ENCODE data around the gene IL1RAP.

The IL1RAP gene

DNA sequence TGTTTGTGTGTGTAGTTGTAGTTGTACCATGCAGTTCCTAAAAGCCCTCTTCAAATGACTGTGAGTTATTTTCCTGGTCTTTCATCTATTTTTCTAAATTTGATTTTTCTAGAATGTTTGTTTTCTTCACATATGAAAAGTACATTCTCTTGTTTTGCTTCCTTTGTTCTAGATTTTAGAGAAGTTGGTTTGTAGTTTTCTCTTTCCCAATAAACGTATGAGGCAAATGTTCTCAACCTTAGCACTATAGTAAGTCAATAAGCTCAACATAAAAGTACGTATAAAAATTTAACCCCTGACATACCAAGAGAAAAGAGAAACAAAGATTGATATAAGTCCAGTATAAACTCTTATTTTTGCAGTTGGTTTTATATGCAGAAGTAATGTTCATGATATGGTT is 74.7 kb downstream of the IL1RAP start:
- H3K4me3 ChIP-seq (ENCODE audit: low read depth, low read length), result no peak overlapping the region
- TF ChIP-seq, protein P1, sequence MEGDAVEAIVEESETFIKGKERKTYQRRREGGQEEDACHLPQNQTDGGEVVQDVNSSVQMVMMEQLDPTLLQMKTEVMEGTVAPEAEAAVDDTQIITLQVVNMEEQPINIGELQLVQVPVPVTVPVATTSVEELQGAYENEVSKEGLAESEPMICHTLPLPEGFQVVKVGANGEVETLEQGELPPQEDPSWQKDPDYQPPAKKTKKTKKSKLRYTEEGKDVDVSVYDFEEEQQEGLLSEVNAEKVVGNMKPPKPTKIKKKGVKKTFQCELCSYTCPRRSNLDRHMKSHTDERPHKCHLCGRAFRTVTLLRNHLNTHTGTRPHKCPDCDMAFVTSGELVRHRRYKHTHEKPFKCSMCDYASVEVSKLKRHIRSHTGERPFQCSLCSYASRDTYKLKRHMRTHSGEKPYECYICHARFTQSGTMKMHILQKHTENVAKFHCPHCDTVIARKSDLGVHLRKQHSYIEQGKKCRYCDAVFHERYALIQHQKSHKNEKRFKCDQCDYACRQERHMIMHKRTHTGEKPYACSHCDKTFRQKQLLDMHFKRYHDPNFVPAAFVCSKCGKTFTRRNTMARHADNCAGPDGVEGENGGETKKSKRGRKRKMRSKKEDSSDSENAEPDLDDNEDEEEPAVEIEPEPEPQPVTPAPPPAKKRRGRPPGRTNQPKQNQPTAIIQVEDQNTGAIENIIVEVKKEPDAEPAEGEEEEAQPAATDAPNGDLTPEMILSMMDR (IDR thresholded peaks at IDR 0.05; ENCODE audit: low read depth, low read length), result no peak

DNA sequence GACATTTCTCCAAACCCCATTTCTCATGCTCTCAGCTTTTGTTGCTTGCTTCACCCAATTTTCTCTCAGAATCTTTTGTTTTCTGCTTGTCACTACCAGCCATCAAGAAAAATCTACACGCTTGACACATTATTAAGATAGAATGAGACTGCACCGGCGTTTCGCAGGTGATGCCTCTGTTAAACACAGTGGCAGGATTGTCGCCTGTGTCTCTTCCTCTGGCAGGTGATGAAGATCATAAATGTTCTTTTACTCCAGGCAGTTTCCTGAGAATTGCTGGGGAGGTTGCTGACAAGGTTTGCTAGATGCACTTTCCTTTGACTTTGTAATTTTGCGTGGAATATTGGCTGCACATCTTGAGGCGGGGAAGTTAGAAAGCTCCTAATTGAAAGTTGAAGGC is 75.4 kb downstream of the IL1RAP start:
- H3K4me3 ChIP-seq (ENCODE audit: low read depth, low read length), result no peak overlapping the region
- TF ChIP-seq, protein P1 (IDR thresholded peaks at IDR 0.05; ENCODE audit: low read depth, low read length), result no peak

DNA sequence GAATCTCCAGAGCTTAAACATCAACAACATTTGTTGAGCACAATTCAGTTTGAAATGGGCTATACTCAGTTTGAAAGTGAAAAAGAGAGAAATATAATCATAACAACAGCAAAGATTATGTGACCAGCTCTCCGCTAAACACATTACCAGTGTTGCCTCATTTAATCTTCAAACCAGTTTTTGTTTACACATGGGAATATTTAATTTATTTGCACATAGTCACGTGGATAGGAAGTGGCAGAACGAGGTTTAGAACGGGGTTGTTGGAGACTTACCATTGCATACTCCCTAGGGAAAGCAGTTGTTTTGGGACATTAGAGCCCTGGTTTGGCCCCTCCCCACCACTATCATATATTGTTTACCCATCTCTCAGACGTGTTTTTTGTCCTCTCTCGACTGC is 77.2 kb downstream of the IL1RAP start:
- H3K4me3 ChIP-seq (ENCODE audit: low read depth, low read length), result no peak overlapping the region
- TF ChIP-seq, protein P1 (IDR thresholded peaks at IDR 0.05; ENCODE audit: low read depth, low read length), result no peak

DNA sequence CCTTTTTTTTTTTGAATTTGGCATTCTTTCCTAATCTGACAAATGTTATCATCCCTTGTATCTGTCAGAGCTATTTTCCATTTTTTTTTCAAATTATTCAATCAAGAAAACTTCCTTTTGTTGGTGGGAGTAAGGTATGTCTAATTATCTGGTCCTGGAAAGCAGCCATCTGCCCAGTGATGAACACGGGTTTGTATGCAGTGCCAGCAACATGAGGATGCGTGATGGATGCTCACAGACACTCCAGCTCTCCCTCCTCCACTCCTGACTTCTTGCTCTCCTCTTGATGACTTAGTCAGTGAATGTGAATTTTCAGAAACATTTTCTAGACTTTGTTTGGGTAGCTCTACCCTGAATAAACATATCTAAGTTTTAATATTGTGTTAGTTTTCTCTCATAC is 79.2 kb downstream of the IL1RAP start:
- no peak overlapping the region for H3K4me3 ChIP-seq (ENCODE audit: low read depth, low read length)
- TF ChIP-seq, protein P1 (IDR thresholded peaks at IDR 0.05; ENCODE audit: low read depth, low read length), result no peak

DNA sequence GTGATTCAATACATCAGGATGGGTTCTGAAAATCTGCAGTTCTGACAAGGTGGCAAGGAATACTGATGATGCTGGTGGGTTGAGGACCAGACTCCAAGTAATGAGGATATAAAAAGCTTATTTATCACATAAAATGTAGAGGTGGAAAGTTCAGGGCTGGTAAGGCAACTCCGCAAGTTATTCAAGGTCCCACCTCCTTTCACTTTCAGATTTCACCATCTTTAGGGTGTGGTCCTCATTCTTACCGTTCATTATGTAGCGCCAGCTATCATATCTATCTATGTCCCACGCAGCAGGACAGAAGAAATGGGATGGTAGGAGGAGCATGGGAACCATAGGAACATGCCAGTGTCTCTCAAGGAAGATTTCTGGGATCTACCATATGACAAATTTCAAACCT is 80.3 kb downstream of the IL1RAP start:
- no peak overlapping the region for H3K4me3 ChIP-seq (ENCODE audit: low read depth, low read length)
- TF ChIP-seq, protein P1 (IDR thresholded peaks at IDR 0.05; ENCODE audit: low read depth, low read length), result no peak

DNA sequence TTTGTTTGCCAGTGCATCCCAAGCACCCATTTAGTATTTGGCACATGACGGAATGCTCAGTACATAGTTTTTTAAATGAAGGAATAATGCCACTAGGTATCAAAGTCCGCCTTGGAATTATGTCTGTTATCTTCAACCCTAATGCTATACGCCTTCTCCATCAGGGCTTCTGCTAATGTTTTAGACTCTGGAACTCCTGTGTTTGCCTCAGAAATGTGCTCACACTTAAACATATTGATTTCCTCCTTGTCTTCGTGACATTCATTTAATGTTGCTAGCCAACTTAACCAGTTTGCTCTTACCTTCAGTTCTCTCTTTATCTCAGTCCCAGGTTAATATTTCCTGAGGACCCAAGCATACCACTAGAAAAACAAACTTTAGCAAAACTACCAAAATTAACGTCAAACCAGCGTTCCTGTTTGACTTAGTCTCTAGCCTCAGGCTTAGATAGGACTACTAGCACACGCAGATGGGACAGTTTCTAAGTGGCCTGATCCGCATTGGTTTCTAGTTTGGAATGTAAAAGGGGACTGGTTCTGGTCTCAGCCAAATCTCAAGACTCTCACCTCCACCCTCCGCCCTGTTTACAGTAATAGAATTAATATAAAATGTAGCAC is 81.4 kb downstream of the IL1RAP start:
- TF ChIP-seq, protein P1 (IDR thresholded peaks at IDR 0.05; ENCODE audit: low read depth, low read length), result no peak
- no peak overlapping the region for H3K4me3 ChIP-seq (ENCODE audit: low read depth, low read length)

DNA sequence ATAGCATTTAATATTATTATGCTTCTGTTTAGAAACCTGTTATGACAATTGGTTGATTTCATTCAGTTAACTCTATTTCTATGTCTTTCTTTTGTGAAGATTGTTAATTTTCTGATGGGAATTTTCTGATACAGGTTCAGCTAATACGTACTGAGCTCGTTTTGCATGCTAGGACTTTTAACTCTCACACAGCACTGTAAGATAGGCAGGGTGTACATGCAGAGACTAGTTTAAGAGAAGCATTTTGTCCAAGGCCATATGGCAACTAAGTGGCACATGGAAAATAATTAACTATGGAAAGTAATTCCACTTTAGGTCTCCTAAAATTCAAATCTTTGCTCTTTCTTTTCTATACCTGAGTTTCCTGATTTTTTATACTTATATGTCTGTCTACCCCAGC is 81.9 kb downstream of the IL1RAP start:
- TF ChIP-seq, protein P1 (IDR thresholded peaks at IDR 0.05; ENCODE audit: low read depth, low read length), result no peak
- no peak overlapping the region for H3K4me3 ChIP-seq (ENCODE audit: low read depth, low read length)

Measured in WI38 (cell line).